ENCODE results near the gene ACP7.
"Not testable (repeated sequence)": the region's sequence is repeated elsewhere in the genome, so short reads cannot be mapped to it uniquely, and the experiment has no call there.

Gene ACP7

GRCh38 chr19:39104186-39104596 is 20.0 kb downstream of the ACP7 start:
- no peak overlapping the region for H3K4me3 ChIP-seq (ENCODE audit: low read depth, low read length)

- H3K4me3 ChIP-seq (ENCODE audit: low read depth, low read length), result no peak overlapping the region
Measured at GRCh38 chr19:39106194-39106593, 22.0 kb downstream of the ACP7 start.

- H3K4me3 ChIP-seq (ENCODE audit: low read depth, low read length), result no peak overlapping the region
Measured at GRCh38 chr19:39109641-39110040, 25.5 kb downstream of the ACP7 start.

- H3K4me3 ChIP-seq (ENCODE audit: low read depth, low read length), result no peak overlapping the region
Measured at GRCh38 chr19:39110263-39110967, 26.2 kb downstream of the ACP7 start.

- no peak overlapping the region for H3K4me3 ChIP-seq (ENCODE audit: low read depth, low read length)
Measured at GRCh38 chr19:39111593-39112199, 27.5 kb downstream of the ACP7 start.

- H3K4me3 ChIP-seq (ENCODE audit: low read depth, low read length), result no peak overlapping the region
Measured at GRCh38 chr19:39112338-39112890, 28.2 kb downstream of the ACP7 start.

GRCh38 chr19:39113199-39113598 is 29.0 kb downstream of the ACP7 start:
- H3K4me3 ChIP-seq (ENCODE audit: low read depth, low read length), result no peak overlapping the region

- no peak overlapping the region for H3K4me3 ChIP-seq (ENCODE audit: low read depth, low read length)
Measured at GRCh38 chr19:39115105-39115847, 31.1 kb downstream of the ACP7 start.

- not testable (repeated sequence) for H3K4me3 ChIP-seq (ENCODE audit: low read depth, low read length)
Measured at GRCh38 chr19:39117023-39117422, 32.9 kb downstream of the ACP7 start.

GRCh38 chr19:39119830-39120229 is 35.7 kb downstream of the ACP7 start:
- H3K4me3 ChIP-seq (ENCODE audit: low read depth, low read length), result no peak overlapping the region

GRCh38 chr19:39122934-39123731 is 39.0 kb downstream of the ACP7 start:
- no peak overlapping the region for H3K4me3 ChIP-seq (ENCODE audit: low read depth, low read length)

GRCh38 chr19:39124136-39124764 is 40.1 kb downstream of the ACP7 start:
- no peak overlapping the region for H3K4me3 ChIP-seq (ENCODE audit: low read depth, low read length)

- H3K4me3 ChIP-seq (ENCODE audit: low read depth, low read length), result no peak overlapping the region
Measured at GRCh38 chr19:39125199-39125553, 41.0 kb downstream of the ACP7 start.

- peak within 1 kb of the TSS; percentile 71 for H3K4me3 ChIP-seq (ENCODE audit: low read depth, low read length)
Measured at GRCh38 chr19:39125554-39126311, 41.6 kb downstream of the ACP7 start, which contains the start of gene PAK4. PAK4 (plus strand) TSS chr19:39125786; CDS start chr19:39169554, 43,768 bp downstream.

GRCh38 chr19:39126312-39127187 is 42.4 kb downstream of the ACP7 start:
- H3K4me3 ChIP-seq (ENCODE audit: low read depth, low read length), result peak overlapping the region; percentile 71

- H3K4me3 ChIP-seq (ENCODE audit: low read depth, low read length), result no peak overlapping the region
Measured at GRCh38 chr19:39127812-39128515, 43.8 kb downstream of the ACP7 start.

- H3K4me3 ChIP-seq (ENCODE audit: low read depth, low read length), result no peak overlapping the region
Measured at GRCh38 chr19:39128516-39129079, 44.4 kb downstream of the ACP7 start.

GRCh38 chr19:39129116-39129515 is 44.9 kb downstream of the ACP7 start:
- H3K4me3 ChIP-seq (ENCODE audit: low read depth, low read length), result no peak overlapping the region

All from iPS-11a (cell line).